MCF 10A (cell line): ENCODE data around the gene ATF7IP. TPM values are rescaled to one million over a fixed set of nuclear protein-coding genes. Genes with fewer than 3 reads are reported as not detected.

Experiments
- BruUV-seq: library from RNA; stranded (reverse); fragments of 400-500 nt; replicated peaks from 2 replicates; lab custom pipeline; 2021; lab: Mats Ljungman, UMichigan
- CTCF ChIA-PET: fragments of 300-600 bp; sonication (Branson Sonifier 250); formaldehyde crosslinking; extraction: SDS; loops from one replicate; lab custom pipeline; 2021; ENCODE audit warnings: antibody characterized with exemption, inconsistent platforms; lab: Yijun Ruan, JAX
- POLR2A ChIA-PET: fragments of 300-600, 350-650 bp; sonication (Branson Sonifier 250); formaldehyde crosslinking; extraction: SDS; loops from one replicate; lab custom pipeline; 2020; ENCODE audit warnings: antibody characterized with exemption, inconsistent platforms; lab: Yijun Ruan, JAX
- DNase-seq: peaks from one replicate; pipeline ENCODE4 v3.0.0-alpha.2; 2018; ENCODE audit not compliant: unreplicated experiment
- H3K27ac Mint-ChIP-seq: one replicate; pipeline ENCODE4 v1.8.0; 2022; ENCODE audit warnings: mild to moderate bottlenecking, low read depth, mixed read lengths; ENCODE audit not compliant: unreplicated experiment
- H3K27me3 Mint-ChIP-seq: one replicate; pipeline ENCODE4 v1.8.0; 2022; ENCODE audit warnings: mixed read lengths; ENCODE audit not compliant: insufficient read depth, unreplicated experiment
- H3K36me3 Mint-ChIP-seq: one replicate; pipeline ENCODE4 v1.8.0; 2022; ENCODE audit warnings: mild to moderate bottlenecking, moderate library complexity, mixed read lengths; ENCODE audit not compliant: insufficient read depth, unreplicated experiment
- H3K4me1 Mint-ChIP-seq: one replicate; pipeline ENCODE4 v1.8.0; 2022; ENCODE audit warnings: mixed read lengths; ENCODE audit not compliant: insufficient read depth, unreplicated experiment
- H3K4me3 Mint-ChIP-seq: one replicate; pipeline ENCODE4 v1.8.0; 2022; ENCODE audit warnings: mild to moderate bottlenecking, moderate library complexity, mixed read lengths; ENCODE audit not compliant: unreplicated experiment
- H3K9me3 Mint-ChIP-seq: one replicate; pipeline ENCODE4 v1.8.0; 2022; ENCODE audit warnings: mixed read lengths; ENCODE audit not compliant: unreplicated experiment
- CTCF ChIP-seq: fragments of 200-600 bp; IDR thresholded peaks from one replicate; pipeline ENCODE4 v1.8.0; 2022; ENCODE audit warnings: antibody characterized with exemption, mild to moderate bottlenecking; ENCODE audit not compliant: unreplicated experiment
- intact Hi-C: fragments of 100-400 bp; cut with micrococcal nuclease; formaldehyde crosslinking; loops from 2 replicates; pipeline ENCODE4 v1.14.1; 2022
- total RNA-seq: library from RNA; stranded (reverse); gene quantifications from 2 replicates; pipeline ENCODE4 v1.2.3, GENCODE V29; 2022

ATF7IP gene
- total RNA-seq, 1 experiment from 2014 or later: 29.4 TPM

DNA sequence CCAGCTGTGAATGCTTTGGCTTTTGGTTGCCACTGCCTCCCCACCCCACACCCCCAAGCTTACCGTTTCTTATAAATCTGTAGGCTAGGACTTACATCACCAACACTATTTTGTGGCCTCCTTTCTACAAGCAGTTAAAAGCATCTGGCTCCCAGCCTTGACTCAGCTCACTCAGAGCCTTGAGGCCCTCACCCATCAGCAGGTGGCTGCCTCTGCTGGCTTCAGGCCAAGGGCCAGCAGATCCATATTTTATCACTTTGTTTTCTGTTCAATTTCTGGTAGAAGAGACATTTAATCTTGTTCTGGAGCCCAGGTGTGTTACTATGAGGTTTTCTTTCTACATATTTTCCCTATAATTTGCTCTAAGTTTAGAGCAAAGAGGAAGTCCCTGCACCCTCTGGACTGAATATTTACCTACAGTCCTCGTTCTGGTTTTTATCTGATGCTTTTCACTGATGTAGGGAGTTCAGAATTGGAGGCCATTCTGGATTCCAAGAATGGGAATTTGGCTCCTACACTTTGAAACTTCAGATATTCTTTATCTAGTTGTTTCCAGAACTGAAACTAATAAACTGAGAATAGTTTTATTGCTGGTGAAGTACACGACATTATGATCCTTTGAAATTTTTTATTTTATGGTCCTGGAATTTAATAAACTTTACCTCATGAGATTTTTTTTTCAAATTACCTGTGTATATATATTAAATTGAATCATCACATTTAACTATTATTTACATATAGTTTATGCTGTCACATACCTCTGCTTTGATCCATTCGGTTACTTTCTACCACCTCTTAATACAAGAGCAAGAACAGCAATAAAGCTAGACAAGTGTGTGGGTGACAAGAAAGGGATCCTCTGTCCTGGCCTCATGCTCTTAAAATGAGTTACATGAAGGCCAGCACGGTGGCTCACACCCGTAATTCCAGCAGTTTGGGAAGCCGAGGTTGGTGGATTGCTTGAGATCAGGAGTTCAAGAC, 180.0 kb downstream of the ATF7IP start:
- ChIA-PET CTCF (interaction anchor here (1.1 to 1.2 kb wide), 2 partner anchors 12 to 15 kb away, joined by 3 to 4 read pairs; no protein-coding TSS in a partner anchor), POLR2A (interaction anchor here (0.6 to 0.7 kb wide), 2 partner anchors 34 to 42 kb away, joined by 3 to 4 read pairs; no protein-coding TSS in a partner anchor)
- intact Hi-C loops: no loop called here

GRCh38 chr12:14547571-14547970, 182.1 kb downstream of the ATF7IP start:
- no peaks in the 10 kb centered on the region for H3K4me1 Mint-ChIP-seq
- H3K9me3 Mint-ChIP-seq: peaks cover 6% of the 10 kb centered on the region
- no peaks in the 10 kb centered on the region for H3K36me3 Mint-ChIP-seq
- no peak for DNase-seq
- TF ChIP-seq CTCF: no peak
- intact Hi-C loops: no loop called here
- H3K4me3 Mint-ChIP-seq: no peak overlapping the region
- BruUV-seq: no TSS peak
- no peaks in the 10 kb centered on the region for H3K27me3 Mint-ChIP-seq
- CTCF ChIA-PET: interaction anchor here (0.7 kb wide), 1 partner anchor 753 kb away, joined by 3 read pairs; no protein-coding TSS in a partner anchor
- POLR2A ChIA-PET: no interaction called here
- H3K27ac Mint-ChIP-seq: no peak overlapping the region

More for the DNA sequence above, 180.0 kb downstream of the ATF7IP start:
- Mint-ChIP-seq H3K27ac (no peak overlapping the region), H3K27me3 (no peaks in the 10 kb centered on the region), H3K9me3 (peaks cover 6% of the 10 kb centered on the region), H3K4me3 (no peak overlapping the region), H3K4me1 (no peaks in the 10 kb centered on the region), H3K36me3 (no peaks in the 10 kb centered on the region)
- no TSS peak for BruUV-seq
- DNase-seq: peak; percentile 1
- no peak for TF ChIP-seq CTCF

- Mint-ChIP-seq H3K36me3 (no peaks in the 10 kb centered on the region), H3K27ac (no peak overlapping the region), H3K4me3 (no peak overlapping the region), H3K9me3 (peaks cover 6% of the 10 kb centered on the region), H3K27me3 (no peaks in the 10 kb centered on the region), H3K4me1 (no peaks in the 10 kb centered on the region)
- no peak for DNase-seq
- POLR2A ChIA-PET: no interaction called here
- no TSS peak for BruUV-seq
- TF ChIP-seq CTCF: no peak
- intact Hi-C loops: no loop called here
- CTCF ChIA-PET: interaction anchor here (1.1 kb wide), 1 partner anchor 71 kb away, joined by 3 read pairs; no protein-coding TSS in a partner anchor
These were observed 183.1 kb downstream of the ATF7IP start for GRCh38 chr12:14548609-14549008.

Other genes starting within 250 kb of the ATF7IP start
- gene PLBD1, start 202.2 kb downstream of the ATF7IP start, total RNA-seq: not detected in 2 replicates